Right lobe of liver (tissue), 6 donors: ENCODE data around the gene NOTCH4. TPM values are rescaled to one million over a fixed set of nuclear protein-coding genes. Genes with fewer than 3 reads are reported as not detected.

ENCODE experiments used
- ATAC-seq, 4 donors: fragments of 200-7000 bp; cut with Tn5 transposase; one replicate each; pipeline ENCODE4 v1.9.1; 2020; ENCODE audit warnings: mild to moderate bottlenecking in 4 of 4, moderate library complexity in 4 of 4
- DNase-seq, 3 donors: peaks; one replicate each; pipeline ENCODE4 v3.0.0-alpha.2; 2020
- H3K27ac ChIP-seq, 3 donors: fragments of 200-600 bp; one replicate each; pipeline ENCODE4 v1.8.0; 2022
- H3K27me3 ChIP-seq, 2 donors: fragments of 200-600 bp; one replicate each; pipeline ENCODE4 v1.8.0; 2022
- H3K36me3 ChIP-seq, 4 donors: fragments of 200-600 bp; sonication (generic) in 1 of 4; one replicate each; pipeline versions ENCODE4 v1.5.1 to v1.8.0; 2017 to 2022; ENCODE audit warnings: control low read depth in 1 of 4
- H3K4me1 ChIP-seq, 4 donors: fragments of 200-600 bp; sonication (generic) in 1 of 4; one replicate each; pipeline versions ENCODE4 v1.5.1 to v1.8.0; 2017 to 2022; ENCODE audit warnings: control low read depth in 1 of 4
- H3K4me3 ChIP-seq, 3 donors: fragments of 200-600 bp; one replicate each; pipeline ENCODE4 v1.8.0; 2022
- H3K9me3 ChIP-seq, 4 donors: fragments of 200-600 bp; sonication (generic) in 1 of 4; one replicate each; pipeline versions ENCODE4 v1.5.1 to v1.8.0; 2017 to 2022; ENCODE audit warnings: control low read depth in 1 of 4
- CTCF ChIP-seq, 4 donors: fragments of 200-600 bp in 3 of 4; fragments of 450-650 bp in 1 of 4; IDR thresholded peaks; one replicate each; pipeline versions ENCODE4 v1.5.1 to v1.8.0; 2016 to 2022; ENCODE audit warnings: antibody characterized with exemption in 4 of 4, mild to moderate bottlenecking in 2 of 4
- POLR2A ChIP-seq: fragments of 450-650 bp; IDR thresholded peaks from one replicate; pipeline ENCODE4 v1.6.1; 2017; ENCODE audit warnings: antibody characterized with exemption, mild to moderate bottlenecking
- WGBS: methylation state at CpG from one replicate; pipeline ENCODE4 v1.1.6; 2018; ENCODE audit warnings: low coverage, low lambda C conversion rate; ENCODE audit not compliant: insufficient coverage; ENCODE audit errors: missing lambda C conversion rate; 5-methylcytosine and 5-hydroxymethylcytosine counted together
- intact Hi-C, 2 donors: fragments of 100-400 bp; cut with DNase I; formaldehyde crosslinking; loops; one replicate each; pipeline versions ENCODE4 v1.11.2 to v1.14.1; 2022
- total RNA-seq, 6 experiments: library from RNA; depleted of rRNA in 2 of 6; stranded (reverse); fragments of >200 nt in 2 of 6; fragmentation: NEBNext Ultra II Directional in 3 of 6; extraction: Animal tissue kit (Norgen Biotek cat#: 25700) in 3 of 6; gene quantifications; one replicate each; pipeline versions ENCODE4 v1.1.0 to v1.2.4, GENCODE V29; 2016 to 2023
- donor health status: DM: no; HTN: yes; CAD: no.
- donor health status: DM: no; HTN: no; CAD: no.
- donor health status: DM: no; HTN: no; CAD: no.
- donor health status: DM: no; HTN: yes; CAD: no.
- donor health status: DM: no; HTN: yes; CAD: no.

NOTCH4 gene
- total RNA-seq, 6 experiments from 2014 or later, result 6.6 to 16.5 (median 8.9) TPM

- no peaks in the 10 kb centered on the region for H3K27me3 ChIP-seq
- WGBS, result 91% methylated on average over 11 of the region's 11 CpGs
- no peak for ATAC-seq
- peaks cover 0 to 10% (median 4%) of the 10 kb centered on the region in 4 donors for H3K4me1 ChIP-seq
- TF ChIP-seq CTCF (IDR thresholded peaks at IDR 0.05) (no peak), POLR2A (no peak)
- DNase-seq, result no peak
- H3K27ac ChIP-seq, result no peak overlapping the region
- no peak overlapping the region for H3K4me3 ChIP-seq
- H3K36me3 ChIP-seq, result peaks cover 0 to 25% (median 10%) of the 10 kb centered on the region in 4 donors
- no peaks in the 10 kb centered on the region for H3K9me3 ChIP-seq
- intact Hi-C loops, result no loop called here
Measured at GRCh38 chr6:32170294-32170693, 53.6 kb downstream of the NOTCH4 start.

GRCh38 chr6:32168807-32169591, 54.9 kb downstream of the NOTCH4 start:
- peak in 1 of 4 donors; percentile 19 for ATAC-seq
- intact Hi-C loops, result no loop called here
- TF ChIP-seq CTCF (IDR thresholded peaks at IDR 0.05), result no peak
- TF ChIP-seq POLR2A, result no peak
- WGBS, result 90% methylated on average over 3 of the region's 11 CpGs
- no peaks in the 10 kb centered on the region for H3K4me1 ChIP-seq
- H3K27ac ChIP-seq, result no peak overlapping the region
- DNase-seq, result no peak
- H3K36me3 ChIP-seq, result peaks cover 0 to 25% (median 10%) of the 10 kb centered on the region in 4 donors
- no peak overlapping the region for H3K4me3 ChIP-seq
- H3K27me3 ChIP-seq, result no peaks in the 10 kb centered on the region
- no peaks in the 10 kb centered on the region for H3K9me3 ChIP-seq

DNA sequence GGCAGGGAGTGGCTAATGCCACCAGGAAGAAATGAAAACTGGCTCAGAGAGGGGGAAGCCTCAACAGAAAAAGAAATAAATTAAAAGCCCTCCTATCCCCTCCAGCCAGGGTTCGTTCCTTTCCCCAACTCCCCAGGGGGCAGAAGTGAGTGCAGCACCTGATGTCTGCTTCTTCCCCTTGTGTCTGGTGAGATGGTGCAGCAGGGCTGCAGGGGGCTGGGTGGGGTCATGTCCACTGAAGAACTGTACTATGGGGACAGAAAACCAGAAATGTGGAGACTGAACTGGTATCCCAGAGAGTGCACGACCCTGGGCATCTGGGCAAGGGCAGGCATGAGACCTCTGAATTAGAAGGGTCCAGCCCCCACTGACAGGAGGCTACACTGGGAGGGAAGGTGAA, 55.5 kb downstream of the NOTCH4 start:
- Histone ChIP-seq H3K4me1 (no peaks in the 10 kb centered on the region), H3K27ac (no peak overlapping the region), H3K9me3 (no peaks in the 10 kb centered on the region), H3K4me3 (no peak overlapping the region), H3K27me3 (no peaks in the 10 kb centered on the region), H3K36me3 (peaks cover 0 to 25% (median 10%) of the 10 kb centered on the region in 4 donors)
- no peak for TF ChIP-seq POLR2A
- no peak for TF ChIP-seq CTCF (IDR thresholded peaks at IDR 0.05)
- intact Hi-C loops, result no loop called here
- DNase-seq (no peak), ATAC-seq (no peak)
- WGBS, result 40% methylated on average over 1 of the region's 2 CpGs

GRCh38 chr6:32167761-32168262, 56.1 kb downstream of the NOTCH4 start:
- no peak for DNase-seq
- peaks cover 0 to 25% (median 10%) of the 10 kb centered on the region in 4 donors for H3K36me3 ChIP-seq
- H3K4me1 ChIP-seq, result no peaks in the 10 kb centered on the region
- 86% methylated on average over 4 of the region's 6 CpGs for WGBS
- H3K27ac ChIP-seq, result no peak overlapping the region
- no peaks in the 10 kb centered on the region for H3K9me3 ChIP-seq
- intact Hi-C loops, result no loop called here
- H3K4me3 ChIP-seq, result no peak overlapping the region
- no peak for TF ChIP-seq CTCF (IDR thresholded peaks at IDR 0.05)
- no peak for TF ChIP-seq POLR2A
- no peak for ATAC-seq
- no peaks in the 10 kb centered on the region for H3K27me3 ChIP-seq
